Gastroesophageal sphincter (tissue), 4 donors: ENCODE data around the gene MAS1. TPM values are rescaled to one million over a fixed set of nuclear protein-coding genes. Genes with fewer than 3 reads are reported as not detected.

Experiments used
- ATAC-seq: fragments of 150-250 bp; one replicate; pipeline ENCODE4 v1.9.1; 2016; ENCODE audit warnings: mild to moderate bottlenecking, moderate library complexity
- H3K27ac ChIP-seq, 4 donors: fragments of 200-600 bp; sonication (generic) in 3 of 4; 1 replicate in 3 of 4; 2 replicates in 1 of 4; pipeline ENCODE4 v1.5.1; 2016 to 2019
- H3K27me3 ChIP-seq: fragments of 200-600 bp; sonication (generic); one replicate; pipeline ENCODE4 v1.5.1; 2019
- H3K36me3 ChIP-seq, 2 donors: fragments of 200-600 bp; sonication (generic); one replicate each; pipeline ENCODE4 v1.5.1; 2019; ENCODE audit warnings: control low read depth in 1 of 2
- H3K4me1 ChIP-seq, 3 donors: fragments of 200-600 bp; sonication (generic); 1 replicate in 2 of 3; 2 replicates in 1 of 3; pipeline ENCODE4 v1.5.1; 2016 to 2019; ENCODE audit warnings: control low read depth in 2 of 3
- H3K4me3 ChIP-seq, 2 donors: fragments of 200-600 bp; sonication (generic); one replicate each; pipeline ENCODE4 v1.5.1; 2019; ENCODE audit warnings: mild to moderate bottlenecking in 1 of 2, moderate library complexity in 1 of 2
- H3K9me3 ChIP-seq, 3 donors: fragments of 200-600 bp; sonication (generic); one replicate each; pipeline ENCODE4 v1.5.1; 2017 to 2019; ENCODE audit warnings: control low read depth in 2 of 3
- EP300 ChIP-seq: sonication (generic); formaldehyde crosslinking; IDR thresholded peaks from one replicate; pipeline ENCODE4 v1.6.1; 2017; ENCODE audit warnings: antibody characterized with exemption, mild to moderate bottlenecking
- POLR2A ChIP-seq, 2 donors: fragments of 450-650 bp; IDR thresholded peaks; one replicate each; pipeline ENCODE4 v1.6.1; 2017; ENCODE audit warnings: antibody characterized with exemption in 2 of 2, mild to moderate bottlenecking in 2 of 2, moderate library complexity in 1 of 2
- POLR2AphosphoS5 ChIP-seq: sonication (generic); formaldehyde crosslinking; IDR thresholded peaks from one replicate; pipeline ENCODE4 v1.6.1; 2017; ENCODE audit warnings: antibody characterized with exemption
- WGBS, 2 donors: methylation state at CpG; one replicate each; pipeline ENCODE4 v1.1.5; 2018; ENCODE audit warnings: low coverage in 1 of 2; 5-methylcytosine and 5-hydroxymethylcytosine counted together
- total RNA-seq, 4 donors: library from RNA; depleted of rRNA; stranded (reverse); fragments of >200 nt; gene quantifications; one replicate each; pipeline ENCODE4 v1.1.0, GENCODE V29; 2016
- TF ChIP-seq, protein P1 (sequence below), 4 experiments: fragments of 200-600 bp in 2 of 4; fragments of 450-650 bp in 2 of 4; sonication (generic) in 1 of 4; IDR thresholded peaks; one replicate each; pipeline ENCODE4 v1.5.1; 2017 to 2019; ENCODE audit warnings: antibody characterized with exemption in 4 of 4, mild to moderate bottlenecking in 2 of 4, moderate library complexity in 2 of 4

MAS1 gene
- total RNA-seq, 4 donors from 2014 or later: not detected

DNA sequence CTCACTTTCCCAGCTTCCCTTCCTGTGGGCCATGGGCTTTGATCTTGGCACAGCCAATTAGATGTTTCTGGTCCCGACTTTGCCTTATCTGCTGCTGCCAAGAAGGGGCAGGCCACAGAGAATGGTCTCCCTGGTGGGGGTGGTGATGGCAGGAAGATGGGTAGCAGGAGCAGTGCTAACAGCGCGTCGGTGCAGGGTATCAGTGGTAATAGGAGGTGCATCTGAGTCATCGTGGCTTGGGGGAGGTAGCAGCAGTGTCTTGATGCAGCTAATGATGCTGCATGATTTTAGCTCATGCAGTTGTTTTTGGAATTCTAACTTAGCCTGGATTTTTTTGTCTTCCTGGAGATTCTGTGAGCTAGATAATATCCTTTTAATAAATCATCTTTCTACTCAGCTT lies 18.9 kb upstream of the MAS1 start:
- 72 to 100% methylated on average over 1 to 5 of the region's 5 CpGs for WGBS, 2 donors
- Histone ChIP-seq H3K9me3 (no peaks in the 10 kb centered on the region), H3K27ac (no peak overlapping the region), H3K4me3 (no peak overlapping the region), H3K27me3 (peaks cover 3% of the 10 kb centered on the region), H3K36me3 (no peaks in the 10 kb centered on the region), H3K4me1 (no peaks in the 10 kb centered on the region)
- no peak for ATAC-seq
- TF ChIP-seq POLR2A (IDR thresholded peaks at IDR 0.05) (no peak), EP300 (no peak), POLR2AphosphoS5 (no peak)
- TF ChIP-seq, protein P1, sequence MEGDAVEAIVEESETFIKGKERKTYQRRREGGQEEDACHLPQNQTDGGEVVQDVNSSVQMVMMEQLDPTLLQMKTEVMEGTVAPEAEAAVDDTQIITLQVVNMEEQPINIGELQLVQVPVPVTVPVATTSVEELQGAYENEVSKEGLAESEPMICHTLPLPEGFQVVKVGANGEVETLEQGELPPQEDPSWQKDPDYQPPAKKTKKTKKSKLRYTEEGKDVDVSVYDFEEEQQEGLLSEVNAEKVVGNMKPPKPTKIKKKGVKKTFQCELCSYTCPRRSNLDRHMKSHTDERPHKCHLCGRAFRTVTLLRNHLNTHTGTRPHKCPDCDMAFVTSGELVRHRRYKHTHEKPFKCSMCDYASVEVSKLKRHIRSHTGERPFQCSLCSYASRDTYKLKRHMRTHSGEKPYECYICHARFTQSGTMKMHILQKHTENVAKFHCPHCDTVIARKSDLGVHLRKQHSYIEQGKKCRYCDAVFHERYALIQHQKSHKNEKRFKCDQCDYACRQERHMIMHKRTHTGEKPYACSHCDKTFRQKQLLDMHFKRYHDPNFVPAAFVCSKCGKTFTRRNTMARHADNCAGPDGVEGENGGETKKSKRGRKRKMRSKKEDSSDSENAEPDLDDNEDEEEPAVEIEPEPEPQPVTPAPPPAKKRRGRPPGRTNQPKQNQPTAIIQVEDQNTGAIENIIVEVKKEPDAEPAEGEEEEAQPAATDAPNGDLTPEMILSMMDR (IDR thresholded peaks at IDR 0.05): no peak

DNA sequence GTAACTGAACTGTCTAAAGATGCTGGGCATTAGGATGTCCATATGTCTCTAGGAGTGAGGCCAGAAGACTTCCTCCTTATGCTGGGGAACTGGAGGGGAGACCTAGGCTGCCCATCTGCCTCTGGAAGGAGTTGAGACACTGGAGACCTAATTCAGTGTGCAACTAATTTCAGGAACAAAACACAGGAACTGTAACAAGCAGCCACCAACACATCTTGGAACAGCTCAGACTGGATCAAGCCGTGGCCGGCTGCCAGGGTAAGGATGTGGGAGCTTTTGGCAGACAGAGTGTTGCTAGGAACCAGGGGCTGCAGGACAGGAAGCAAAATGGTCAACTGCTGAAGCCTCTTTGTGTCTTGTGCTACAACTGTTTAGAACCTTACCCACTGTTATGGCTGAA lies 16.4 kb upstream of the MAS1 start:
- Histone ChIP-seq H3K36me3 (no peaks in the 10 kb centered on the region), H3K4me3 (no peak overlapping the region), H3K27ac (no peak overlapping the region), H3K4me1 (no peaks in the 10 kb centered on the region), H3K9me3 (no peaks in the 10 kb centered on the region), H3K27me3 (peaks cover 3% of the 10 kb centered on the region)
- no peak for TF ChIP-seq POLR2AphosphoS5
- TF ChIP-seq, protein P1 (IDR thresholded peaks at IDR 0.05): no peak
- no peak for TF ChIP-seq EP300
- TF ChIP-seq POLR2A (IDR thresholded peaks at IDR 0.05): no peak
- ATAC-seq: no peak
- 20 to 29% methylated on average over 2 of the region's 2 CpGs for WGBS, 2 donors

GRCh38 chr6:159875194-159875593 lies 15.6 kb upstream of the MAS1 start:
- H3K4me3 ChIP-seq: no peak overlapping the region
- peaks cover 3% of the 10 kb centered on the region for H3K27me3 ChIP-seq
- no peak overlapping the region for H3K27ac ChIP-seq
- no peaks in the 10 kb centered on the region for H3K9me3 ChIP-seq
- no peak for ATAC-seq
- TF ChIP-seq EP300 (no peak), POLR2A (IDR thresholded peaks at IDR 0.05) (no peak), POLR2AphosphoS5 (no peak)
- TF ChIP-seq, protein P1 (IDR thresholded peaks at IDR 0.05): no peak
- H3K36me3 ChIP-seq: no peaks in the 10 kb centered on the region
- H3K4me1 ChIP-seq: no peaks in the 10 kb centered on the region
- 68 to 88% methylated on average over 3 of the region's 4 CpGs for WGBS, 2 donors

GRCh38 chr6:159876242-159876641 lies 14.5 kb upstream of the MAS1 start:
- no peak overlapping the region for H3K27ac ChIP-seq
- ATAC-seq: no peak
- H3K27me3 ChIP-seq: peaks cover 3% of the 10 kb centered on the region
- H3K9me3 ChIP-seq: no peaks in the 10 kb centered on the region
- no peak overlapping the region for H3K4me3 ChIP-seq
- TF ChIP-seq EP300 (no peak), POLR2AphosphoS5 (no peak), POLR2A (IDR thresholded peaks at IDR 0.05) (no peak)
- TF ChIP-seq, protein P1 (IDR thresholded peaks at IDR 0.05): no peak
- no peaks in the 10 kb centered on the region for H3K4me1 ChIP-seq
- H3K36me3 ChIP-seq: no peaks in the 10 kb centered on the region
- 71 to 83% methylated on average over 1 to 2 of the region's 3 CpGs for WGBS, 2 donors

DNA sequence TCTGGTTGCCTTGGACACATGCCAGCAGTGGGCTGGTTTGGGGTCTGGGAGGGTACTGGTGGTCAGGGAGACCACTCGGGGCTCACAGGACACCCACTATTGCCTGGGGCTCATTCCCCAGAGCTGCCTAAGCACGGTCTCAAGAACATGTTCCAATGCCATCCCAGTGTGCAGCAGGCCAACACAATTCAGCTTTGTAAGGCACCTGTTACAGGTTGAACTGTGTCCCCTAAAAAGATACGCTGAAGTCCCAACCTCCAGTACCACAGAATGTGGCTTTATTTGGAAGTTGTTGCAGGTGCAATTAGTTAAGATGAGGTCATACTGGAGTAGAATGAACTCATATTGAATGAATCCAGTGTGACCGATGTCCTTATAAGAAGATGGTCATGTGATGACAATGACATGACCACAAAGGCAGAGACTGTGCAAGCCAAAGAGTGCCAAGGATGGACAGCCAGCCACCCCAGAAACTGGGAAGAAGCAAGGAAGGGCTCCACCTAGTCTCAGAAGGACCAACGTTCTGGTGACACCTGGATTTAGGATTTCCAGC lies 13.5 kb upstream of the MAS1 start:
- ATAC-seq: no peak
- WGBS, 2 donors: 59% methylated on average over 4 of the region's 5 CpGs; no CpG with 5 or more reads in 1 of the 2 donors
- no peak overlapping the region for H3K4me3 ChIP-seq
- TF ChIP-seq POLR2A (IDR thresholded peaks at IDR 0.05) (no peak), EP300 (no peak), POLR2AphosphoS5 (no peak)
- TF ChIP-seq, protein P1 (IDR thresholded peaks at IDR 0.05): no peak
- H3K27ac ChIP-seq: no peak overlapping the region
- H3K27me3 ChIP-seq: peaks cover 3% of the 10 kb centered on the region
- H3K9me3 ChIP-seq: no peaks in the 10 kb centered on the region
- H3K36me3 ChIP-seq: no peaks in the 10 kb centered on the region
- no peaks in the 10 kb centered on the region for H3K4me1 ChIP-seq
